GM18867 (cell line): Measurements from ENCODE around the gene PIGM.

Experiments used
- ATAC-seq: cut with Tn5 transposase; IDR thresholded peaks from one replicate; pipeline ENCODE4 v1.9.1; 2021; ENCODE audit warnings: mild to moderate bottlenecking, moderate library complexity; ENCODE audit not compliant: unreplicated experiment

PIGM gene

GRCh38 chr1:160031365-160032164, at the start of gene PIGM:
TSS of gene PIGM (minus strand) at chr1:160031990. CDS start at chr1:160031739, 251 bp downstream.
- peak; percentile 97 for ATAC-seq

GRCh38 chr1:160081261-160081936, 49.6 kb upstream of the PIGM start, which contains the start of gene KCNJ9:
TSS of gene KCNJ9 (plus strand) at chr1:160081538. CDS start at chr1:160084031, 2,493 bp downstream.
- no peak for ATAC-seq

GRCh38 chr1:160080381-160081100, 48.8 kb upstream of the PIGM start:
- ATAC-seq, result no peak

GRCh38 chr1:160079448-160079847, 47.7 kb upstream of the PIGM start:
- ATAC-seq, result no peak

- ATAC-seq, result peak; percentile 78
Observed at GRCh38 chr1:160078512-160079195, 46.9 kb upstream of the PIGM start.

- ATAC-seq, result no peak
Observed at GRCh38 chr1:160077486-160077885, 45.7 kb upstream of the PIGM start.

- ATAC-seq, result no peak
Observed at GRCh38 chr1:160076295-160076694, 44.5 kb upstream of the PIGM start.

- ATAC-seq, result no peak
Observed at GRCh38 chr1:160075836-160076235, 44.0 kb upstream of the PIGM start.

- no peak for ATAC-seq
Observed at GRCh38 chr1:160074865-160075264, 43.1 kb upstream of the PIGM start.

GRCh38 chr1:160071289-160071688, 39.5 kb upstream of the PIGM start:
- no peak for ATAC-seq

GRCh38 chr1:160070243-160071163, 38.7 kb upstream of the PIGM start:
- ATAC-seq, result peak; percentile 32

- no peak for ATAC-seq
Observed at GRCh38 chr1:160069460-160070231, 37.9 kb upstream of the PIGM start, which contains the start of gene KCNJ10. TSS of gene KCNJ10 (minus strand) at chr1:160070160. CDS start at chr1:160042532, 27,628 bp downstream.

GRCh38 chr1:160068225-160068624, 36.4 kb upstream of the PIGM start:
- no peak for ATAC-seq

- no peak for ATAC-seq
Observed at GRCh38 chr1:160066829-160067745, 35.3 kb upstream of the PIGM start.

GRCh38 chr1:160064746-160065145, 33.0 kb upstream of the PIGM start:
- ATAC-seq, result no peak

GRCh38 chr1:160064164-160064563, 32.4 kb upstream of the PIGM start:
- ATAC-seq, result no peak

- ATAC-seq, result no peak
Observed at GRCh38 chr1:160063176-160063575, 31.4 kb upstream of the PIGM start.

- no peak for ATAC-seq
Observed at GRCh38 chr1:160062230-160062532, 30.4 kb upstream of the PIGM start.
